Stimulated activated CD4-positive, alpha-beta T cell treated with anti-CD3 and anti-CD28 coated beads, Interleukin-15, amount 100 ng/mL, for 24 hours (primary cell): ENCODE data around the gene MANSC4.

ENCODE experiments used
- DNase-seq: peaks from one replicate; pipeline ENCODE4 v3.0.0-alpha.2; 2020

Gene MANSC4

GRCh38 chr12:27779920-27780611, at the start of gene MANSC4, which contains the start of gene KLHL42:
Gene MANSC4, minus strand, starts transcription at chr12:27780236. Its CDS starts 8,960 bp downstream, at chr12:27771276.
Gene KLHL42, plus strand, starts transcription at chr12:27780233. Its CDS starts 98 bp downstream, at chr12:27780331.
- peak; percentile 74 for DNase-seq

DNA sequence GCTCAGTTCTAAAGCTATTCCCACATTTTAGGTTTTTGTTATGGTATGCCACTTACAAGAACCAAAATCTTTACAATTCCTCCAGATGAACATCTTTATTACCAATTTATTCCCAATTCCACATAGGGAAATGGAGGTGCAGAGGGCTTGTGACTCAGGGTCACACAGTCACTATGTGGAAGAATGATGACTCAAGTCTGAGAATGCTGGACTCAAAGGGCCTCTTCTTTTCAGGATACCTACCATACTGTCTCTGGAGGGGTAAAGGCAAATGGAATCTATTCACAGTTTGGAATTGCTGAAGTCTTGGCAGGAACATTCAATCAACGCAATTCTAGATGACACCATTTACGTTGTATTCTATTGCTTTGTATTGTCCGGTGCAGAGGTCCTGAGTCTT, 48.2 kb upstream of the MANSC4 start:
- no peak for DNase-seq

GRCh38 chr12:27826076-27826475, 46.0 kb upstream of the MANSC4 start:
- DNase-seq, result no peak

GRCh38 chr12:27824126-27824842, 44.2 kb upstream of the MANSC4 start:
- peak; percentile 30 for DNase-seq

DNA sequence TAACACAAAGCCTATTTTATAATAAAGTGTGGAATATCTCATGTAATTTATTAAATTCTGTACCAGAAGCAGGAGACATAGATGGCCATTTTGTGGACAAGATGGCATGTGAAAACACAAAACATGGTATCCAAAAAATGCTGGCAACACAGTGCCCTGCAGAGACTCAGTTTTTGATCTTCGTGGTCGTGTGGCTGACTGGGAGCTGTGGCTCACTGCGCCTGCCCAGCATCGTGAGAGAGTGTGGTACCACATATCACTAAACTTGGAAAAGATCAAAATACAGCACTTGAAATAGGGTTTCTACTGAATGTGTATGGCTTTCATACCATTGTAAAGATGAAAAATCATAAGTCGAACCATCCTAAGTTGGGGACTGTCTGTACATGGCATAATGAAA, 43.0 kb upstream of the MANSC4 start:
- DNase-seq, result no peak

- peak; percentile 79 for DNase-seq
Observed at GRCh38 chr12:27822076-27822712, 42.2 kb upstream of the MANSC4 start.

DNA sequence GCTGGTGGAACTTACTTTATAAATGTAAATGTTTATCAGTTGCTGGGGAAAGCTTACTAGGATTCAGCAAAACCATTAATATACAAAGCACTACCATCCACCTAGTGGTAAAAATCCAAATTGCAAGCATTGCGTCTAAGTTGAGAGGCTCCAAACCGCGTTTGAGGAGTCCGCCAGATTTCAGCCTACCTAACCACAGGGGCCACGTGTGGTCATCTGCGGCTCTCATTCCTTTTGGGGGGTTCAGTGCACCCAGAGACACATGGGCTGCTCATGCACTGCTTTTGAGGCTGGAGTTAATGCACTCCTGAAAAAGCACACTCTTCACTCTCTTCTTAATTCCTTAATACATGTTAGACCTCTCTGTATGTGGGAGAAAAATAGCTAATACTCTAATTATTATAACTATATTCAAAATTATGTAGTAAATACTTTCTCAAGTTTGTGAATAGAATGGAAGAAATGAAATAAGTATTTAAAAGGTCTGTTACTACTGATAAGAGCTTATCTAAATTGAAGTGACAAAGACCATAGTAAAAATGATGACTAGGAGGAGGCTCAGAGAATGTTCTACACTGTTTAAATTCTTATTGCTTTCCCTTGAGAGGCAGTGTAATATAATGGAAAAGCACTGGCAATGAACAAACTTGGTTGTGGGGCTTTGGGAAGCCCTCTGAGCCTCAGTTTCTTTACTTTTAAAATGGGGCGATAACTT, 41.4 kb upstream of the MANSC4 start:
- DNase-seq, result peak; percentile 25

- no peak for DNase-seq
Observed at GRCh38 chr12:27820564-27820963, 40.5 kb upstream of the MANSC4 start.

DNA sequence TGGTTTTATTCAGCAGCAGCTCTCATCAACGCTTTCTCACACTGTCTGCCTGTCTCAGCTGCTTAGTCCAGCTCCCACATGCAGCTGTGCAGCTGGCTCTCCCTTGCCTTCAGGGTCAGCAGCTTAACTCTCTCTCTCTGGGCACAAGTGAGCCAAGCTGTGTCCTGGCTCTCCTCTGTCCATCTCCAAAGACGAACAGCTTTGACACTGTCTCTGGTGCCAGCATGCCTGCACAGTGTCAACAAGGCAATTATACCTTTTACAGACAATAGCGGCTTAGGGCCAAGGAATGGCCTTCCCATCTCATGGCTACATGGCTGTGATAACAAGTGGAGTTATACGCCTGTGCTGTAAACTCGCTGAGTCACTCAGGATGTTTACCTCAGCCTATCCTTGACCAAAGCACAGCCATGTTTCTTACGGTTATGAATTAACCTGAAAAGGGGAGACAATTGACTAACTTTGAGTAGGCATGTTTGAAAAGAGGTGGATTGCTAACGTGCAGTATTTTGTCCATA, 38.4 kb upstream of the MANSC4 start:
- no peak for DNase-seq

DNA sequence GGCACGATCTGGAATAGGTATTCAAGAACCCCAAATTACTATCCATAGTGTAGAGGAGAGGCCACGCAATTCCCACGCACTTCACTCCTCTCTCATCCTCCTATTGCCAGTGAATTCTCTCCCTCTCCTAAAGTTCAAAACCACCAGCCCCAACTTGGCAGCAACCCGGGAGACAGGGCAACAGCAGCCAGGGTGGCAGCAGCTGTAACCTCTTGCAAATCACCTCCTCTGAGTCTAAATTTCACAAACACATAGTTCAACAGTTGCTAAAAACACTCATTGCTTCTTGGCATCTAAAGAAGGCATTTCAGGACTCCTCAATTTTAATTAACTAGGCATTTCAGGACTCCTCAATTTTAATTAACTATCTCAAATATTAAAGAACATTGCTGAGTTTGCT, 37.7 kb upstream of the MANSC4 start:
- no peak for DNase-seq

- no peak for DNase-seq
Observed at GRCh38 chr12:27814851-27815591, 35.0 kb upstream of the MANSC4 start.

DNA sequence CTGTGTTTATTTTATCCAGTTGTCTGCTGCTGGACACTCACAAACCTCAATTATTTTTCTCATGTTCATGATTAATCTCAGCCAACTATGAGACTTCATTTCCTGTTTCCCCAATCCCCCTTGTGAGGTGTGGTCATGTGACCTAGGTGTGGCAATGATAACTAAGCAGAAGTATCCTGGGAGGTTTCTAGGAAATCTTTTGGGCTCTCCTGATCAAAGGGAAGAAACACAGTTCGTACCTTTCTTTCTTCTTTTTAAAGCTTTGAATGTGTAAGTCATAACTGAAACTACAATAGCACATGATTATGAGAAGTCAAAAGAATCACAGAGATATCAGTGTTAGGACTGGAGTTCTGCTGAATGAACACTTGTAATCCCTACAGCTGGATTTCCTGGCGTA, 34.4 kb upstream of the MANSC4 start:
- DNase-seq, result no peak

GRCh38 chr12:27812502-27812901, 32.5 kb upstream of the MANSC4 start:
- no peak for DNase-seq

DNA sequence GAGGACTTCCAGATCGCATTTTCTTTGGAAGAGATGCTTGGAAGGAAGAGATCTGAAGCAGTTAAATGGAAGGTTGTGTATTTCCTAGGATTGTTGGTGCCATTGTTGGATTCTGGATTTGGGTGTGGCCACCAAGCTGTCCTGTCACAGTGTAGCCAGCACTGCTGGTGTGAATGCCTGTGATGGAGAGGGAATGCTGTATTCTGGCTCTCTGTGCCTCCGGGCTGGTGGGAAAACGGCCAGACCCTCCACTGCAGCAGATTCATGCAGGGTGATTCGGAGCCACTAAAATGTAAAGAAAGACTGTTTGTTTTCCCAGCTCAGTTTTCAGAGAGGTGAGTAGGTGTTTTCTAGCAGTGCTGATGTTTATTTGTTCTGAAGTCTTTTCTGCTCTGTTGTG, 30.7 kb upstream of the MANSC4 start:
- DNase-seq, result no peak

DNA sequence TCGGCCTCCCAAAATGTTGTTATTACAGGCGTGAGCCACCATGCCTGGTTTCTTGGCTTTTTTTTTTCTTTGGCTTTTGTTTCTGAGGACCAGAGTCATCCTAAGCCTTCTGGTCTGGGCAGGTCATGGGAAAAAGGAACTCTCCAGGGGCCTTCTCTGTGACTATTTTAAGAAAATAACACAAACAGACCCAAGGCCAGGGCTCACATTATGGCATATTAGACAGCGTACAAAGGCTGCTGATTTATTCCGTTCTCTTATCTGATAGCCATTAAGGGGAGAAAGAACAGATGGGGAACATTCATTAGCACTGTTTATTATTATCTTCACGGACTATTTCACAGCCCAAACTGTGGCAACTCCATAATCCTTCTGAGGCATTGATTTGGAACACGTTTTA, 28.8 kb upstream of the MANSC4 start:
- DNase-seq, result no peak

GRCh38 chr12:27807063-27807703, 27.1 kb upstream of the MANSC4 start:
- DNase-seq, result peak; percentile 41

- DNase-seq, result no peak
Observed at GRCh38 chr12:27806259-27806658, 26.2 kb upstream of the MANSC4 start.

GRCh38 chr12:27805238-27805637, 25.2 kb upstream of the MANSC4 start:
- no peak for DNase-seq

GRCh38 chr12:27802936-27803335, 22.9 kb upstream of the MANSC4 start:
- no peak for DNase-seq

- DNase-seq, result peak; percentile 30
Observed at GRCh38 chr12:27802511-27802910, 22.5 kb upstream of the MANSC4 start.

DNA sequence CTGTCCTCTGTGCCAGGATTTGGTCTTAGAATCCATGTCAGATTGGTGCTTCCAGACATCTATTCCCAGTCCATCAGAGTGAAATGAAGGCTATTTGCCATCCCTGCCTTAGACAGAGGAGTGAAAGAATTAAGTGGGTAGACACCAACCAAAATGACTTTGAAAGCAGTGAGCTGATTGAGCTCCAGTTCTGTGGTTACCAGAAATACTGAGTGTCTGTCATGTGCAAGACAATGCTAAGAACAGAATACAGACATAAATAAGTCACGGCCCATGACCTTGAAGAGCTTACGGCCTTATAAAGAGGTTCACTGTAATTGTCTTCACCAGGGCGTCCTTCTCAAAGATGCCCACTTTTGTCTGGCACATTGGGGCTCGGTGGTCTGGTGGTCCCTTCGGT, 21.6 kb upstream of the MANSC4 start:
- DNase-seq, result no peak

DNA sequence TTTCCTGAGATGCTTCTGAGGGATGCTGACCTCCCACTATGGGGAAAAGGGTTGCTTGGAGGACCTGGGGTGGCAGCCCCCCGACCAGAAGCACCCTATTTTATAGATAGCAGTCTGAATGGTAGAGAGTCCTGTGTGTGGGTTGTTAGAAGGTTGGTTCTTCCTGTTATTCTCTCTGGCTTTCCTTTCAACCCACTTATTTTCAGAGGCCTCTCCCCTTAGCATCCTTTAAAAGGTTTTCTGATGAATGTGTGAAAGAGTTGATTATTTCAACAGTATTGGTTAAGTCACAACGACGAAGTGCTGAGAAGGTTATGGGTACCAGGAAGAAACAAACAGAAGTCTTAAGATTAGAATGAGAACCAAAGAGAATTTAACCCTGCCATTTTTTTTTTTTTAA, 20.8 kb upstream of the MANSC4 start:
- no peak for DNase-seq
